GM23338 (cell line): ENCODE measurements around the gene GLYATL3. TPM values are rescaled to one million over a fixed set of nuclear protein-coding genes. Genes with fewer than 3 reads are reported as not detected.

Source experiments
- ATAC-seq: fragments of 200-7000 bp; cut with Tn5 transposase; 3 replicates; pipeline ENCODE4 v1.9.1; 2020
- DNase-seq: peaks from one replicate; pipeline ENCODE4 v3.0.0-alpha.2; 2015; ENCODE audit warnings: low spot score
- H2AFZ ChIP-seq: fragments of 200-600 bp; sonication (generic); 2 replicates; pipeline ENCODE4 v1.8.0; 2016; ENCODE audit warnings: antibody characterized with exemption, mild to moderate bottlenecking, moderate library complexity
- H3F3A ChIP-seq: fragments of 200-600 bp; sonication (generic); replicated peaks from 2 replicates; pipeline ENCODE4 v1.8.0; 2017; ENCODE audit warnings: antibody characterized with exemption, mixed run types, low read depth
- H3K27ac ChIP-seq: fragments of 200-600 bp; sonication (generic); 2 replicates; pipeline ENCODE4 v1.6.1; 2016; ENCODE audit warnings: low read depth
- H3K27me3 ChIP-seq: fragments of 200-600 bp; sonication (generic); 2 replicates; pipeline ENCODE4 v1.8.0; 2016; ENCODE audit warnings: mild to moderate bottlenecking, mixed run types, moderate library complexity; ENCODE audit not compliant: insufficient read depth
- H3K36me3 ChIP-seq: fragments of 200-600 bp; sonication (generic); 2 replicates; pipeline ENCODE4 v1.8.0; 2016; ENCODE audit warnings: mild to moderate bottlenecking; ENCODE audit not compliant: insufficient read depth
- H3K4me1 ChIP-seq: fragments of 200-600 bp; sonication (generic); 2 replicates; pipeline ENCODE4 v1.8.0; 2016; ENCODE audit warnings: mild to moderate bottlenecking, moderate library complexity; ENCODE audit not compliant: insufficient read depth
- H3K4me2 ChIP-seq: fragments of 200-600 bp; sonication (generic); 2 replicates; pipeline ENCODE4 v1.7.1; 2017; ENCODE audit warnings: mixed run types
- H3K4me3 ChIP-seq: fragments of 200-600 bp; sonication (generic); 2 replicates; pipeline ENCODE4 v1.6.1; 2016; ENCODE audit warnings: mixed run types
- H3K79me2 ChIP-seq: fragments of 200-600 bp; sonication (generic); replicated peaks from 2 replicates; pipeline ENCODE4 v1.8.0; 2017; ENCODE audit warnings: mild to moderate bottlenecking; ENCODE audit not compliant: insufficient read depth
- H3K9me2 ChIP-seq: fragments of 200-600 bp; sonication (generic); 2 replicates; pipeline ENCODE4 v1.8.0; 2017; ENCODE audit not compliant: insufficient read depth
- H4K20me1 ChIP-seq: fragments of 200-600 bp; sonication (generic); replicated peaks from 2 replicates; pipeline ENCODE4 v1.8.0; 2017; ENCODE audit warnings: mild to moderate bottlenecking; ENCODE audit not compliant: insufficient read depth
- H3K27ac Mint-ChIP-seq: 2 replicates; pipeline ENCODE4 v1.8.0; 2020; ENCODE audit warnings: inconsistent platforms, mild to moderate bottlenecking, moderate library complexity, mixed read lengths
- H3K27me3 Mint-ChIP-seq: 3 replicates; pipeline ENCODE4 v1.8.0; 2022; ENCODE audit warnings: low read depth, mild to moderate bottlenecking, moderate library complexity, mixed read lengths, inconsistent platforms; ENCODE audit not compliant: insufficient read depth, poor library complexity
- H3K36me3 Mint-ChIP-seq: 3 replicates; pipeline ENCODE4 v1.8.0; 2021; ENCODE audit warnings: low read depth, mild to moderate bottlenecking, inconsistent platforms, moderate library complexity, mixed read lengths
- H3K4me1 Mint-ChIP-seq: 3 replicates; pipeline ENCODE4 v1.8.0; 2020; ENCODE audit warnings: mild to moderate bottlenecking, inconsistent platforms, mixed read lengths
- H3K4me3 Mint-ChIP-seq: 3 replicates; pipeline ENCODE4 v1.8.0; 2021; ENCODE audit warnings: moderate library complexity, mild to moderate bottlenecking, inconsistent platforms, mixed read lengths
- H3K9me3 Mint-ChIP-seq: 3 replicates; pipeline ENCODE4 v1.8.0; 2020; ENCODE audit warnings: moderate library complexity, mild to moderate bottlenecking, inconsistent platforms, mixed read lengths
- CREB1 ChIP-seq: fragments of 250-450 bp; sonication (Bioruptor Pico); IDR thresholded peaks from 2 replicates; pipeline ENCODE4 v1.5.0; 2020; ENCODE audit warnings: low read depth, mild to moderate bottlenecking, moderate library complexity
- EZH2phosphoT487 ChIP-seq: fragments of 200-600 bp; sonication (generic); IDR thresholded peaks from one replicate; pipeline ENCODE4 v1.8.1; 2018; ENCODE audit warnings: antibody characterized with exemption; ENCODE audit not compliant: unreplicated experiment
- JUNB ChIP-seq: IDR thresholded peaks from one replicate; pipeline ENCODE4 v1.6.1; 2016; ENCODE audit warnings: antibody characterized with exemption; ENCODE audit not compliant: unreplicated experiment
- NANOG ChIP-seq: IDR thresholded peaks from 2 replicates; pipeline ENCODE4 v1.6.1; 2016; ENCODE audit warnings: antibody characterized with exemption, borderline replicate concordance
- POLR2AphosphoS5 ChIP-seq: IDR thresholded peaks from 2 replicates; pipeline ENCODE4 v1.6.1; 2016; ENCODE audit warnings: antibody characterized with exemption, low read depth
- ZNF114 ChIP-seq: fragments of 250-450 bp; sonication (Bioruptor Pico); IDR thresholded peaks from 2 replicates; pipeline ENCODE4 v1.5.0; 2020; ENCODE audit warnings: mild to moderate bottlenecking, moderate library complexity
- ZNF331 ChIP-seq: fragments of 250-450 bp; sonication (Bioruptor Pico); IDR thresholded peaks from 2 replicates; pipeline ENCODE4 v1.5.0; 2020; ENCODE audit warnings: low read depth, mild to moderate bottlenecking, moderate library complexity
- polyA plus RNA-seq: library from polyadenylated mRNA; unstranded; fragments of >200 nt; fragmentation: Nextera tagmentation; extraction: Ambion mirVana; gene quantifications from 2 replicates; pipeline ENCODE4 v1.2.1, GENCODE V29; 2016
- total RNA-seq: library from RNA; depleted of rRNA; stranded (reverse); fragments of >200 nt; shearing (Covaris generic); gene quantifications from 2 replicates; pipeline ENCODE4 v1.2.3, GENCODE V29; 2014
- TF ChIP-seq, protein P1 (sequence below): IDR thresholded peaks from one replicate; pipeline ENCODE4 v1.6.1; 2018; ENCODE audit warnings: antibody characterized with exemption; ENCODE audit not compliant: unreplicated experiment
- TF ChIP-seq, protein P2 (sequence below), 2 experiments: fragments of 200-600 bp in 1 of 2; sonication (generic) in 1 of 2; conservative IDR thresholded peaks; 2 replicates each; pipeline versions ENCODE4 v1.5.1 to v1.6.1; 2016 to 2017; ENCODE audit warnings: antibody characterized with exemption in 2 of 2, low read depth in 2 of 2, mild to moderate bottlenecking in 2 of 2, moderate library complexity in 1 of 2
- TF ChIP-seq, protein P3 (sequence below): IDR thresholded peaks from 2 replicates; pipeline ENCODE4 v1.6.1; 2016; ENCODE audit warnings: antibody characterized with exemption
- TF ChIP-seq, protein P4 (sequence below): fragments of 250-450 bp; sonication (Bioruptor Pico); IDR thresholded peaks from 2 replicates; pipeline ENCODE4 v1.5.0; 2020; ENCODE audit warnings: mild to moderate bottlenecking, moderate library complexity

The GLYATL3 gene
- total and polyA plus RNA-seq, 2 experiments from 2014 or later, result not detected

DNA sequence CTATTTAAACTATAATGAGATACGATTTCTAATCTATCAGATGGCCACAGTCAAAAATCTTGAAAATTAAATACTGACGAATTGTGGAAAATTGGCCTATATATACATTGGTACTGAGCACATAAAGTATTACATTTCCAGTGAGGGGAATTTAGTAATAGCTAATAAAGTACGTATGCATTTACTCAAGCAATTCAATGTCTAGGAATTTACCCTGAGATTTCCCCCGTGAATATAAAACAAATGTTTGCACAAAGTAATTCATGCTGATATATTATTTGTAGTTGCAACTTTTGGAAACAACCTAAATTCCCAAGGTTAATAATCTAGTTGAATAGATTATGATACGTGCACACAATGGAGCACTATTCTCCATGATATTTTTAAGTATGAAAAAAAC lies 36.1 kb downstream of the GLYATL3 start (continued):
- TF ChIP-seq, protein P1, sequence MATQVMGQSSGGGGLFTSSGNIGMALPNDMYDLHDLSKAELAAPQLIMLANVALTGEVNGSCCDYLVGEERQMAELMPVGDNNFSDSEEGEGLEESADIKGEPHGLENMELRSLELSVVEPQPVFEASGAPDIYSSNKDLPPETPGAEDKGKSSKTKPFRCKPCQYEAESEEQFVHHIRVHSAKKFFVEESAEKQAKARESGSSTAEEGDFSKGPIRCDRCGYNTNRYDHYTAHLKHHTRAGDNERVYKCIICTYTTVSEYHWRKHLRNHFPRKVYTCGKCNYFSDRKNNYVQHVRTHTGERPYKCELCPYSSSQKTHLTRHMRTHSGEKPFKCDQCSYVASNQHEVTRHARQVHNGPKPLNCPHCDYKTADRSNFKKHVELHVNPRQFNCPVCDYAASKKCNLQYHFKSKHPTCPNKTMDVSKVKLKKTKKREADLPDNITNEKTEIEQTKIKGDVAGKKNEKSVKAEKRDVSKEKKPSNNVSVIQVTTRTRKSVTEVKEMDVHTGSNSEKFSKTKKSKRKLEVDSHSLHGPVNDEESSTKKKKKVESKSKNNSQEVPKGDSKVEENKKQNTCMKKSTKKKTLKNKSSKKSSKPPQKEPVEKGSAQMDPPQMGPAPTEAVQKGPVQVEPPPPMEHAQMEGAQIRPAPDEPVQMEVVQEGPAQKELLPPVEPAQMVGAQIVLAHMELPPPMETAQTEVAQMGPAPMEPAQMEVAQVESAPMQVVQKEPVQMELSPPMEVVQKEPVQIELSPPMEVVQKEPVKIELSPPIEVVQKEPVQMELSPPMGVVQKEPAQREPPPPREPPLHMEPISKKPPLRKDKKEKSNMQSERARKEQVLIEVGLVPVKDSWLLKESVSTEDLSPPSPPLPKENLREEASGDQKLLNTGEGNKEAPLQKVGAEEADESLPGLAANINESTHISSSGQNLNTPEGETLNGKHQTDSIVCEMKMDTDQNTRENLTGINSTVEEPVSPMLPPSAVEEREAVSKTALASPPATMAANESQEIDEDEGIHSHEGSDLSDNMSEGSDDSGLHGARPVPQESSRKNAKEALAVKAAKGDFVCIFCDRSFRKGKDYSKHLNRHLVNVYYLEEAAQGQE, result no peak
- TF ChIP-seq, protein P2, sequence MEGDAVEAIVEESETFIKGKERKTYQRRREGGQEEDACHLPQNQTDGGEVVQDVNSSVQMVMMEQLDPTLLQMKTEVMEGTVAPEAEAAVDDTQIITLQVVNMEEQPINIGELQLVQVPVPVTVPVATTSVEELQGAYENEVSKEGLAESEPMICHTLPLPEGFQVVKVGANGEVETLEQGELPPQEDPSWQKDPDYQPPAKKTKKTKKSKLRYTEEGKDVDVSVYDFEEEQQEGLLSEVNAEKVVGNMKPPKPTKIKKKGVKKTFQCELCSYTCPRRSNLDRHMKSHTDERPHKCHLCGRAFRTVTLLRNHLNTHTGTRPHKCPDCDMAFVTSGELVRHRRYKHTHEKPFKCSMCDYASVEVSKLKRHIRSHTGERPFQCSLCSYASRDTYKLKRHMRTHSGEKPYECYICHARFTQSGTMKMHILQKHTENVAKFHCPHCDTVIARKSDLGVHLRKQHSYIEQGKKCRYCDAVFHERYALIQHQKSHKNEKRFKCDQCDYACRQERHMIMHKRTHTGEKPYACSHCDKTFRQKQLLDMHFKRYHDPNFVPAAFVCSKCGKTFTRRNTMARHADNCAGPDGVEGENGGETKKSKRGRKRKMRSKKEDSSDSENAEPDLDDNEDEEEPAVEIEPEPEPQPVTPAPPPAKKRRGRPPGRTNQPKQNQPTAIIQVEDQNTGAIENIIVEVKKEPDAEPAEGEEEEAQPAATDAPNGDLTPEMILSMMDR (conservative IDR thresholded peaks at IDR 0.05; ENCODE audit: low read depth in 2 of 2), result no peak
- TF ChIP-seq CREB1 (CRISPR knock-in tag) (no peak), ZNF331 (CRISPR knock-in tag) (no peak), EZH2phosphoT487 (no peak), JUNB (no peak), POLR2AphosphoS5 (no peak)
- TF ChIP-seq, protein P3, sequence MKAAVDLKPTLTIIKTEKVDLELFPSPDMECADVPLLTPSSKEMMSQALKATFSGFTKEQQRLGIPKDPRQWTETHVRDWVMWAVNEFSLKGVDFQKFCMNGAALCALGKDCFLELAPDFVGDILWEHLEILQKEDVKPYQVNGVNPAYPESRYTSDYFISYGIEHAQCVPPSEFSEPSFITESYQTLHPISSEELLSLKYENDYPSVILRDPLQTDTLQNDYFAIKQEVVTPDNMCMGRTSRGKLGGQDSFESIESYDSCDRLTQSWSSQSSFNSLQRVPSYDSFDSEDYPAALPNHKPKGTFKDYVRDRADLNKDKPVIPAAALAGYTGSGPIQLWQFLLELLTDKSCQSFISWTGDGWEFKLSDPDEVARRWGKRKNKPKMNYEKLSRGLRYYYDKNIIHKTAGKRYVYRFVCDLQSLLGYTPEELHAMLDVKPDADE, result no peak

DNA sequence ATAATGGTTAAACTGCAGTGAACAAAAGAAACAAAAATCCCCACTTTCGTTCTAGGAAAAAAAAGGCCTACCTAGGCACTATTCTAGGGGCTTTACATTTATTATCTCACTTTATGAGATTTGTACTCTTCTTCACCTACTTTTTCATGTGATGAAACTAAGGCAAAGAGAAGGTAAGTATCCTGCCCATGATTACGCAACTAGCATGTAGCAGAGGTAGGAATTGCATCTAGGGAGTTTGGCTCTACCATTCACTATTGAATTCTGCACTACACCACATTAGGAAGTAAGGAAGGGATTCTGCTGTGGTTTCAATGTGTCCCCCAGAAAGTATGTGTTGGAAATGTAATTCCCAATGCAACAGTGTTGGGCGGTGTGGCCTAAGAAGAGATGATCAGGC lies 39.4 kb downstream of the GLYATL3 start:
- no peak overlapping the region for H3K4me3 Mint-ChIP-seq
- Histone ChIP-seq H4K20me1 (no peaks in the 10 kb centered on the region), H3K27ac (no peak overlapping the region), H3K4me1 (no peaks in the 10 kb centered on the region), H3K79me2 (no peaks in the 10 kb centered on the region), H2AFZ (no peak overlapping the region), H3K27me3 (no peaks in the 10 kb centered on the region), H3K4me2 (no peak overlapping the region), H3K9me2 (no peaks in the 10 kb centered on the region), H3F3A (no peaks in the 10 kb centered on the region), H3K36me3 (no peaks in the 10 kb centered on the region), H3K4me3 (no peak overlapping the region)
- H3K4me1 Mint-ChIP-seq, result peaks cover 7% of the 10 kb centered on the region; the same call in 2 of the 3 replicates
- H3K36me3 Mint-ChIP-seq, result no peaks in the 10 kb centered on the region
- H3K27me3 Mint-ChIP-seq, result no peaks in the 10 kb centered on the region
- H3K9me3 Mint-ChIP-seq, result no peaks in the 10 kb centered on the region
- no peak overlapping the region for H3K27ac Mint-ChIP-seq
- DNase-seq (no peak), ATAC-seq (no peak)
- TF ChIP-seq CREB1 (CRISPR knock-in tag) (no peak), ZNF114 (no peak), NANOG (no peak), ZNF331 (CRISPR knock-in tag) (no peak)
- TF ChIP-seq, protein P4, sequence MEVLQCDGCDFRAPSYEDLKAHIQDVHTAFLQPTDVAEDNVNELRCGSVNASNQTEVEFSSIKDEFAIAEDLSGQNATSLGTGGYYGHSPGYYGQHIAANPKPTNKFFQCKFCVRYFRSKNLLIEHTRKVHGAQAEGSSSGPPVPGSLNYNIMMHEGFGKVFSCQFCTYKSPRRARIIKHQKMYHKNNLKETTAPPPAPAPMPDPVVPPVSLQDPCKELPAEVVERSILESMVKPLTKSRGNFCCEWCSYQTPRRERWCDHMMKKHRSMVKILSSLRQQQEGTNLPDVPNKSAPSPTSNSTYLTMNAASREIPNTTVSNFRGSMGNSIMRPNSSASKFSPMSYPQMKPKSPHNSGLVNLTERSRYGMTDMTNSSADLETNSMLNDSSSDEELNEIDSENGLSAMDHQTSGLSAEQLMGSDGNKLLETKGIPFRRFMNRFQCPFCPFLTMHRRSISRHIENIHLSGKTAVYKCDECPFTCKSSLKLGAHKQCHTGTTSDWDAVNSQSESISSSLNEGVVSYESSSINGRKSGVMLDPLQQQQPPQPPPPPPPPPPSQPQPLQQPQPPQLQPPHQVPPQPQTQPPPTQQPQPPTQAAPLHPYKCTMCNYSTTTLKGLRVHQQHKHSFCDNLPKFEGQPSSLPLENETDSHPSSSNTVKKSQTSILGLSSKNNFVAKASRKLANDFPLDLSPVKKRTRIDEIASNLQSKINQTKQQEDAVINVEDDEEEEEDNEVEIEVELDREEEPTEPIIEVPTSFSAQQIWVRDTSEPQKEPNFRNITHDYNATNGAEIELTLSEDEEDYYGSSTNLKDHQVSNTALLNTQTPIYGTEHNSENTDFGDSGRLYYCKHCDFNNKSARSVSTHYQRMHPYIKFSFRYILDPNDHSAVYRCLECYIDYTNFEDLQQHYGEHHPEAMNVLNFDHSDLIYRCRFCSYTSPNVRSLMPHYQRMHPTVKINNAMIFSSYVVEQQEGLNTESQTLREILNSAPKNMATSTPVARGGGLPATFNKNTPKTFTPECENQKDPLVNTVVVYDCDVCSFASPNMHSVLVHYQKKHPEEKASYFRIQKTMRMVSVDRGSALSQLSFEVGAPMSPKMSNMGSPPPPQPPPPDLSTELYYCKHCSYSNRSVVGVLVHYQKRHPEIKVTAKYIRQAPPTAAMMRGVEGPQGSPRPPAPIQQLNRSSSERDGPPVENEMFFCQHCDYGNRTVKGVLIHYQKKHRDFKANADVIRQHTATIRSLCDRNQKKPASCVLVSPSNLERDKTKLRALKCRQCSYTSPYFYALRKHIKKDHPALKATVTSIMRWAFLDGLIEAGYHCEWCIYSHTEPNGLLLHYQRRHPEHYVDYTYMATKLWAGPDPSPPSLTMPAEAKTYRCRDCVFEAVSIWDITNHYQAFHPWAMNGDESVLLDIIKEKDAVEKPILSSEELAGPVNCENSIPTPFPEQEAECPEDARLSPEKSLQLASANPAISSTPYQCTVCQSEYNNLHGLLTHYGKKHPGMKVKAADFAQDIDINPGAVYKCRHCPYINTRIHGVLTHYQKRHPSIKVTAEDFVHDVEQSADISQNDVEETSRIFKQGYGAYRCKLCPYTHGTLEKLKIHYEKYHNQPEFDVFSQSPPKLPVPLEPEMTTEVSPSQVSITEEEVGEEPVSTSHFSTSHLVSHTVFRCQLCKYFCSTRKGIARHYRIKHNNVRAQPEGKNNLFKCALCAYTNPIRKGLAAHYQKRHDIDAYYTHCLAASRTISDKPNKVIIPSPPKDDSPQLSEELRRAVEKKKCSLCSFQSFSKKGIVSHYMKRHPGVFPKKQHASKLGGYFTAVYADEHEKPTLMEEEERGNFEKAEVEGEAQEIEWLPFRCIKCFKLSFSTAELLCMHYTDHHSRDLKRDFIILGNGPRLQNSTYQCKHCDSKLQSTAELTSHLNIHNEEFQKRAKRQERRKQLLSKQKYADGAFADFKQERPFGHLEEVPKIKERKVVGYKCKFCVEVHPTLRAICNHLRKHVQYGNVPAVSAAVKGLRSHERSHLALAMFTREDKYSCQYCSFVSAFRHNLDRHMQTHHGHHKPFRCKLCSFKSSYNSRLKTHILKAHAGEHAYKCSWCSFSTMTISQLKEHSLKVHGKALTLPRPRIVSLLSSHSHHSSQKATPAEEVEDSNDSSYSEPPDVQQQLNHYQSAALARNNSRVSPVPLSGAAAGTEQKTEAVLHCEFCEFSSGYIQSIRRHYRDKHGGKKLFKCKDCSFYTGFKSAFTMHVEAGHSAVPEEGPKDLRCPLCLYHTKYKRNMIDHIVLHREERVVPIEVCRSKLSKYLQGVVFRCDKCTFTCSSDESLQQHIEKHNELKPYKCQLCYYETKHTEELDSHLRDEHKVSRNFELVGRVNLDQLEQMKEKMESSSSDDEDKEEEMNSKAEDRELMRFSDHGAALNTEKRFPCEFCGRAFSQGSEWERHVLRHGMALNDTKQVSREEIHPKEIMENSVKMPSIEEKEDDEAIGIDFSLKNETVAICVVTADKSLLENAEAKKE (CRISPR knock-in tag), result no peak
